CD4-positive, alpha-beta T cell treated with Interleukin-15 for 4 hours (primary cell): ENCODE measurements around the gene ZBTB1.

Source experiments
- DNase-seq: peaks from one replicate; pipeline ENCODE4 v3.0.0-alpha.2; 2020; ENCODE audit warnings: low spot score

ZBTB1 gene

GRCh38 chr14:64572386-64573104, 68.0 kb downstream of the ZBTB1 start:
- DNase-seq = no peak

GRCh38 chr14:64573109-64573508, 68.5 kb downstream of the ZBTB1 start:
- DNase-seq = no peak
